Neuronal stem cell (in vitro differentiated cells): ENCODE measurements around the gene ITPR1.

ENCODE experiments used
- DNase-seq: peaks from one replicate; pipeline ENCODE4 v3.0.0-alpha.2; 2013; ENCODE audit warnings: low spot score
- H2AFZ ChIP-seq: one replicate; pipeline ENCODE4 v1.6.1; 2013; ENCODE audit warnings: mild to moderate bottlenecking, low read length, inconsistent platforms
- H2AK5ac ChIP-seq: 2 replicates; pipeline ENCODE4 v1.6.1; 2013; ENCODE audit warnings: low read depth, mild to moderate bottlenecking, inconsistent platforms, low read length, moderate library complexity, mixed read lengths
- H2BK120ac ChIP-seq: 2 replicates; pipeline ENCODE4 v1.6.1; 2013; ENCODE audit warnings: low read depth, mild to moderate bottlenecking, inconsistent platforms, low read length, moderate library complexity, mixed read lengths
- H2BK12ac ChIP-seq: one replicate; pipeline ENCODE4 v1.6.1; 2013; ENCODE audit warnings: low read length, inconsistent platforms
- H2BK15ac ChIP-seq: 2 replicates; pipeline ENCODE4 v1.6.1; 2013; ENCODE audit warnings: mild to moderate bottlenecking, low read length, inconsistent platforms, mixed read lengths
- H2BK5ac ChIP-seq: one replicate; pipeline ENCODE4 v1.6.1; 2013; ENCODE audit warnings: inconsistent platforms, mild to moderate bottlenecking, low read length, moderate library complexity
- H3K14ac ChIP-seq: one replicate; pipeline ENCODE4 v1.6.1; 2013; ENCODE audit warnings: low read length, inconsistent platforms
- H3K18ac ChIP-seq: 2 replicates; pipeline ENCODE4 v1.6.1; 2013; ENCODE audit warnings: low read length, inconsistent platforms
- H3K23ac ChIP-seq: 2 replicates; pipeline ENCODE4 v1.6.1; 2013; ENCODE audit warnings: low read depth, mild to moderate bottlenecking, mixed read lengths, low read length, inconsistent platforms; ENCODE audit not compliant: poor library complexity
- H3K27ac ChIP-seq: replicated peaks from 3 replicates; pipeline ENCODE4 v1.5.1; 2013; ENCODE audit warnings: low read length, inconsistent platforms
- H3K27me3 ChIP-seq, 3 experiments: 2 replicates each; pipeline ENCODE4 v1.6.1; 2013; ENCODE audit warnings: low read length in 3 of 3, mild to moderate bottlenecking in 2 of 3, inconsistent platforms in 1 of 3, low read depth in 1 of 3, mixed read lengths in 1 of 3, moderate library complexity in 1 of 3; ENCODE audit not compliant: control insufficient read depth in 3 of 3, insufficient read depth in 3 of 3
- H3K36me3 ChIP-seq, 2 donors: replicated peaks in 1 of 2; 2 replicates each; pipeline ENCODE4 v1.6.1; 2013; ENCODE audit warnings: low read length in 2 of 2; ENCODE audit not compliant: control insufficient read depth in 2 of 2, insufficient read depth in 2 of 2
- H3K4ac ChIP-seq: 2 replicates; pipeline ENCODE4 v1.6.1; 2013; ENCODE audit warnings: inconsistent platforms, mild to moderate bottlenecking, low read length, moderate library complexity
- H3K4me1 ChIP-seq, 2 donors: 1 replicate in 1 of 2; 2 replicates in 1 of 2; pipeline ENCODE4 v1.6.1; 2013; ENCODE audit warnings: low read length in 2 of 2, low read depth in 1 of 2; ENCODE audit not compliant: control insufficient read depth in 2 of 2, insufficient read depth in 1 of 2
- H3K4me2 ChIP-seq: one replicate; pipeline ENCODE4 v1.6.1; 2013; ENCODE audit warnings: mild to moderate bottlenecking, low read length, inconsistent platforms; ENCODE audit not compliant: insufficient read depth, poor library complexity, severe bottlenecking
- H3K4me3 ChIP-seq, 2 donors: 2 replicates each; pipeline ENCODE4 v1.5.1; 2013; ENCODE audit warnings: low read length in 2 of 2, mild to moderate bottlenecking in 2 of 2, inconsistent platforms in 1 of 2, moderate library complexity in 1 of 2
- H3K79me1 ChIP-seq: one replicate; pipeline ENCODE4 v1.6.1; 2013; ENCODE audit warnings: low read depth, mild to moderate bottlenecking, inconsistent platforms, low read length, moderate library complexity
- H3K9ac ChIP-seq: one replicate; pipeline ENCODE4 v1.6.1; 2013; ENCODE audit warnings: mild to moderate bottlenecking, low read depth, low read length, inconsistent platforms; ENCODE audit not compliant: poor library complexity
- H3K9me3 ChIP-seq, 2 donors: replicated peaks in 1 of 2; 2 replicates each; pipeline versions ENCODE3 to v1.6.1; 2013; ENCODE audit warnings: low read length in 2 of 2, mild to moderate bottlenecking in 2 of 2, inconsistent platforms in 1 of 2, low read depth in 1 of 2, mixed read lengths in 1 of 2, moderate library complexity in 1 of 2; ENCODE audit not compliant: control insufficient read depth in 2 of 2, insufficient read depth in 1 of 2
- H4K8ac ChIP-seq: one replicate; pipeline ENCODE4 v1.6.1; 2013; ENCODE audit warnings: low read depth, mild to moderate bottlenecking, inconsistent platforms, low read length, moderate library complexity
- H4K91ac ChIP-seq: one replicate; pipeline ENCODE4 v1.6.1; 2013; ENCODE audit warnings: low read length, low read depth, mild to moderate bottlenecking, inconsistent platforms; ENCODE audit not compliant: poor library complexity
- WGBS, 2 donors: extraction: QIAGEN DNeasy Blood & Tissue Kit; methylation state at CpG; one replicate each; pipeline ENCODE4 v1.1.7; 2013; ENCODE audit warnings: missing lambda C conversion rate in 2 of 2, mixed read lengths in 1 of 2; ENCODE audit not compliant: insufficient read length in 2 of 2, insufficient replicate concordance in 1 of 2; ENCODE audit errors: extremely low coverage in 2 of 2; 5-methylcytosine and 5-hydroxymethylcytosine counted together

The ITPR1 gene

GRCh38 chr3:4734454-4734853 is 241.3 kb downstream of the ITPR1 start:
- Histone ChIP-seq H3K36me3 (no peaks in the 10 kb centered on the region), H2BK12ac (no peak overlapping the region), H3K27me3 (no peaks in the 10 kb centered on the region), H3K23ac (no peak overlapping the region), H2AFZ (no peak overlapping the region), H3K4me2 (no peak overlapping the region), H3K4me1 (peaks cover 5 to 32% of the 10 kb centered on the region in 2 donors), H2BK5ac (no peak overlapping the region), H3K14ac (no peak overlapping the region), H2AK5ac (no peak overlapping the region), H4K91ac (no peak overlapping the region), H3K9ac (no peak overlapping the region), H3K18ac (no peak overlapping the region), H3K27ac (no peak overlapping the region), H3K9me3 (no peaks in the 10 kb centered on the region), H4K8ac (no peak overlapping the region), H2BK120ac (no peak overlapping the region), H2BK15ac (no peak overlapping the region), H3K4me3 (no peak overlapping the region), H3K4ac (no peak overlapping the region), H3K79me1 (no peaks in the 10 kb centered on the region)
- DNase-seq: no peak
- WGBS, 2 donors: no CpG with 5 or more reads among the region's 2 CpGs

- H3K79me1 ChIP-seq: no peaks in the 10 kb centered on the region
- H4K8ac ChIP-seq: no peak overlapping the region
- H3K14ac ChIP-seq: peak overlapping the region; percentile 42
- no peak overlapping the region for H2BK12ac ChIP-seq
- no peak overlapping the region for H3K4ac ChIP-seq
- no peak overlapping the region for H3K4me2 ChIP-seq
- H3K9me3 ChIP-seq: no peaks in the 10 kb centered on the region
- no peak overlapping the region for H3K18ac ChIP-seq
- WGBS, 2 donors: no CpG with 5 or more reads among the region's 4 CpGs
- no peaks in the 10 kb centered on the region for H3K27me3 ChIP-seq
- H3K23ac ChIP-seq: no peak overlapping the region
- no peak overlapping the region for H2AFZ ChIP-seq
- no peak overlapping the region for H2BK120ac ChIP-seq
- no peak overlapping the region for H2AK5ac ChIP-seq
- H2BK15ac ChIP-seq: no peak overlapping the region
- no peak for DNase-seq
- peaks cover 5 to 27% of the 10 kb centered on the region in 2 donors for H3K4me1 ChIP-seq
- H3K9ac ChIP-seq: no peak overlapping the region
- no peak overlapping the region for H2BK5ac ChIP-seq
- no peaks in the 10 kb centered on the region for H3K36me3 ChIP-seq
- H3K27ac ChIP-seq: no peak overlapping the region
- H3K4me3 ChIP-seq: no peak overlapping the region
- no peak overlapping the region for H4K91ac ChIP-seq
Measured at GRCh38 chr3:4735243-4735642, 242.1 kb downstream of the ITPR1 start.

DNA sequence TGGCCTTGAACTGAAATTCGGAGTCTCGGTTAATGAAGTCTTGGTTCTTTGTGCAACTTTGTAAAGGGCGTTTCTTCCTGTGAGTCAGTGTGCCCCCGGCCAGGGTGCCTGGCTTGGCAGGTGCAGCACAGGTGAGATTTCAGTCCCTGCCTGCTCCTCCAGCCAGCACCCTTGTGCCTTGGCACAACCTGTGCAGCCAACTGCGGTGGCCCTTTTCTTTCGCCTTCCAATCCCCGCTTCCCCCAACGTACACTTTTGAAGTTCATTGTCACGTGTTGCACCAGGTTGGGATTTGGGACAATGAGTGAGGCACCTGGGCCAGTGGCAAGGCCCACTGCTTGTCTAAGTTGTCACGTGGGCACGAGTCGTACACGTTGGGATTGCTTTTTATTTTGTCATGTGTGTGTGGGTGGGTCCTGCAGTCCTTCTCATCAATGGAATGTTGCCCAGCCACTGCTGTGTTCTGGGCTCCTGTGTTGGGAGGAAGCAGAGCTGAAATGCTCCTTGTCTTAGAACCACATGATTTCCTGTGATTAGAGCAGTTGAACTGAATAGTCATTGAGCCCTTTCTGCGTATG is 243.2 kb downstream of the ITPR1 start:
- peak overlapping the region; percentile 59 for H3K23ac ChIP-seq
- H4K8ac ChIP-seq: no peak overlapping the region
- WGBS, 2 donors: no CpG with 5 or more reads among the region's 14 CpGs
- H3K18ac ChIP-seq: no peak overlapping the region
- no peaks in the 10 kb centered on the region for H3K36me3 ChIP-seq
- H4K91ac ChIP-seq: no peak overlapping the region
- no peak overlapping the region for H3K27ac ChIP-seq
- H2AFZ ChIP-seq: no peak overlapping the region
- no peak overlapping the region for H2BK120ac ChIP-seq
- no peaks in the 10 kb centered on the region for H3K9me3 ChIP-seq
- H3K79me1 ChIP-seq: no peaks in the 10 kb centered on the region
- H3K4me2 ChIP-seq: no peak overlapping the region
- no peak overlapping the region for H2BK15ac ChIP-seq
- H3K9ac ChIP-seq: no peak overlapping the region
- H3K4ac ChIP-seq: no peak overlapping the region
- H3K27me3 ChIP-seq: no peaks in the 10 kb centered on the region
- H2BK12ac ChIP-seq: no peak overlapping the region
- no peak overlapping the region for H2AK5ac ChIP-seq
- peaks cover 2 to 16% of the 10 kb centered on the region in 2 donors for H3K4me1 ChIP-seq
- H3K14ac ChIP-seq: no peak overlapping the region
- H2BK5ac ChIP-seq: no peak overlapping the region
- H3K4me3 ChIP-seq: no peak overlapping the region
- DNase-seq: no peak

GRCh38 chr3:4738737-4739274 is 245.7 kb downstream of the ITPR1 start:
- Histone ChIP-seq H3K27ac (no peak overlapping the region), H3K4me1 (no peaks in the 10 kb centered on the region), H2BK5ac (no peak overlapping the region), H3K14ac (no peak overlapping the region), H3K9ac (no peak overlapping the region), H4K8ac (no peak overlapping the region), H3K9me3 (no peaks in the 10 kb centered on the region), H3K4ac (no peak overlapping the region), H3K4me2 (no peak overlapping the region), H3K27me3 (no peaks in the 10 kb centered on the region), H3K18ac (no peak overlapping the region), H3K4me3 (no peak overlapping the region), H2BK15ac (no peak overlapping the region), H2AFZ (no peak overlapping the region), H3K79me1 (no peaks in the 10 kb centered on the region), H4K91ac (no peak overlapping the region), H3K36me3 (no peaks in the 10 kb centered on the region), H2BK120ac (no peak overlapping the region), H2BK12ac (no peak overlapping the region), H2AK5ac (peak overlapping the region; percentile 8), H3K23ac (no peak overlapping the region)
- no peak for DNase-seq
- no CpG with 5 or more reads among the region's 9 CpGs for WGBS, 2 donors
